ENCODE measurements around the gene CEMIP. TPM values are rescaled to one million over a fixed set of nuclear protein-coding genes. Genes with fewer than 3 reads are reported as not detected.
A peak's percentile ranks its signal among the peaks of the same experiment; 100 is the strongest.

CEMIP gene
- polyA plus RNA-seq, 1 donor (not counting 4 experiments of a cell fraction or from before 2014, with no cell fraction given) = 2.3 TPM

DNA sequence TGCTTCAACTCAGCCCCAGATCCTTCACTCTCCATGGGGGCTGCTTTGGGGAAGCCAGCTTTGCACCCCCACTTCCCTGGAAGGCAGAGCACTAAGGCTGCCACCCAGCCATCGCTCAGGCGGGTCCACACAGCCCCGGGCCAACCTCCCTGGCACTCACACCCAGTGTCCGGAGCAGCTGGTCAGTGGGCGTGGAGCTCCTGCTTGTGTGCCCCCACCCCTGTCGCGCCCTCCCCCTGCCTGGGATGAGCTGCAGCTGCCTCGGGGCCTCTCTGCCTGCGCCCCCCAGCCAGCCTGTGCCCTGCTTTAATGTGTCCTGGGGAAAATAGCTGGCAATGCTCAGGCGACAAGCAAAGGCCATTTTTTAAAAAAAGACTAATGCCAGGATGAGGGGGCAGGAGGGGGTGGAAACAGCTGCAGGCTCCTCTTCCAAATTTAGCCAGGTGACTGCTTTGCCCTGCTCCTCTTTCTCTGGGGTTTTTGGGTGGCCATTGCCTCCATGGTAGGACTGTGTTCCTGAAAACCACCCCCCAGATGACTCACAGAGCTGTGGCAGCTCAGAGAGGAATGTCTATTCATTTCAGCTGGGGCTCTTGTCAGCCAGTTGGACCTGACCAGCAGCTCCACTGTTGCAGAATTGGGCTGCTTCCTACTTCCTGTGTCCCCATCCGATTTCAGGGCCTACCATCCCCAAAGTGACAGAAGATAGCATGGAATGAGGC lies 65.0 kb downstream of the CEMIP start:
- peaks cover 14% of the 10 kb centered on the region for H3K4me1 ChIP-seq (ENCODE audit: control insufficient read depth, extremely low read depth, insufficient read depth, low read length)
- peak overlapping the region; percentile 55 for H3K4me2 ChIP-seq (ENCODE audit: control insufficient read depth, extremely low read depth, insufficient read depth, low read depth, low read length)
- no peaks in the 10 kb centered on the region for H3K9me3 ChIP-seq (ENCODE audit: control insufficient read depth, low read depth, low read length)
- H3K27ac ChIP-seq (ENCODE audit: control insufficient read depth, insufficient read depth, low read length) = no peak overlapping the region
- no peaks in the 10 kb centered on the region for H3K9me1 ChIP-seq (ENCODE audit: control insufficient read depth, extremely low read depth, insufficient read depth, low read length)
- FAIRE-seq (peak; percentile 83), DNase-seq (ENCODE audit: low read depth, low spot score) (no peak)
- H3K79me2 ChIP-seq (ENCODE audit: control insufficient read depth, insufficient read depth, low read length) = no peaks in the 10 kb centered on the region
- H3K27me3 ChIP-seq (ENCODE audit: control insufficient read depth, extremely low read depth, insufficient read depth, low read length) = no peaks in the 10 kb centered on the region
- no peaks in the 10 kb centered on the region for H4K20me1 ChIP-seq (ENCODE audit: control insufficient read depth, extremely low read depth, insufficient read depth, low read length)
- no peak overlapping the region for H2AFZ ChIP-seq (ENCODE audit: control insufficient read depth, low read length)
- dilution Hi-C loops (cut with MboI; ENCODE audit: extremely low pct_ligation_motif_present, low sequenced_read_pairs) = no loop called here
- TF ChIP-seq EZH2 (IDR thresholded peaks at IDR 0.05; ENCODE audit: low read length) = no peak
- TF ChIP-seq, protein P1, sequence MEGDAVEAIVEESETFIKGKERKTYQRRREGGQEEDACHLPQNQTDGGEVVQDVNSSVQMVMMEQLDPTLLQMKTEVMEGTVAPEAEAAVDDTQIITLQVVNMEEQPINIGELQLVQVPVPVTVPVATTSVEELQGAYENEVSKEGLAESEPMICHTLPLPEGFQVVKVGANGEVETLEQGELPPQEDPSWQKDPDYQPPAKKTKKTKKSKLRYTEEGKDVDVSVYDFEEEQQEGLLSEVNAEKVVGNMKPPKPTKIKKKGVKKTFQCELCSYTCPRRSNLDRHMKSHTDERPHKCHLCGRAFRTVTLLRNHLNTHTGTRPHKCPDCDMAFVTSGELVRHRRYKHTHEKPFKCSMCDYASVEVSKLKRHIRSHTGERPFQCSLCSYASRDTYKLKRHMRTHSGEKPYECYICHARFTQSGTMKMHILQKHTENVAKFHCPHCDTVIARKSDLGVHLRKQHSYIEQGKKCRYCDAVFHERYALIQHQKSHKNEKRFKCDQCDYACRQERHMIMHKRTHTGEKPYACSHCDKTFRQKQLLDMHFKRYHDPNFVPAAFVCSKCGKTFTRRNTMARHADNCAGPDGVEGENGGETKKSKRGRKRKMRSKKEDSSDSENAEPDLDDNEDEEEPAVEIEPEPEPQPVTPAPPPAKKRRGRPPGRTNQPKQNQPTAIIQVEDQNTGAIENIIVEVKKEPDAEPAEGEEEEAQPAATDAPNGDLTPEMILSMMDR (optimal IDR thresholded peaks at IDR 0.05 in 1 of 3, IDR thresholded peaks at IDR 0.05 in 1 of 3, conservative IDR thresholded peaks at IDR 0.05 in 1 of 3; ENCODE audit: extremely low read depth in 1 of 3, insufficient read depth in 2 of 3, low read length in 3 of 3) = no peak
- no peak overlapping the region for H3K9ac ChIP-seq (ENCODE audit: control insufficient read depth, extremely low read depth, insufficient read depth, low read length)
- H3K36me3 ChIP-seq (ENCODE audit: control insufficient read depth in 2 of 2, extremely low read depth in 1 of 2, insufficient read depth in 2 of 2, low read length in 2 of 2) = no peaks in the 10 kb centered on the region
- no peak overlapping the region for H3K4me3 ChIP-seq (ENCODE audit: control insufficient read depth in 2 of 3, extremely low read depth in 1 of 3, insufficient read depth in 2 of 3, low read depth in 1 of 3, low read length in 3 of 3)

DNA sequence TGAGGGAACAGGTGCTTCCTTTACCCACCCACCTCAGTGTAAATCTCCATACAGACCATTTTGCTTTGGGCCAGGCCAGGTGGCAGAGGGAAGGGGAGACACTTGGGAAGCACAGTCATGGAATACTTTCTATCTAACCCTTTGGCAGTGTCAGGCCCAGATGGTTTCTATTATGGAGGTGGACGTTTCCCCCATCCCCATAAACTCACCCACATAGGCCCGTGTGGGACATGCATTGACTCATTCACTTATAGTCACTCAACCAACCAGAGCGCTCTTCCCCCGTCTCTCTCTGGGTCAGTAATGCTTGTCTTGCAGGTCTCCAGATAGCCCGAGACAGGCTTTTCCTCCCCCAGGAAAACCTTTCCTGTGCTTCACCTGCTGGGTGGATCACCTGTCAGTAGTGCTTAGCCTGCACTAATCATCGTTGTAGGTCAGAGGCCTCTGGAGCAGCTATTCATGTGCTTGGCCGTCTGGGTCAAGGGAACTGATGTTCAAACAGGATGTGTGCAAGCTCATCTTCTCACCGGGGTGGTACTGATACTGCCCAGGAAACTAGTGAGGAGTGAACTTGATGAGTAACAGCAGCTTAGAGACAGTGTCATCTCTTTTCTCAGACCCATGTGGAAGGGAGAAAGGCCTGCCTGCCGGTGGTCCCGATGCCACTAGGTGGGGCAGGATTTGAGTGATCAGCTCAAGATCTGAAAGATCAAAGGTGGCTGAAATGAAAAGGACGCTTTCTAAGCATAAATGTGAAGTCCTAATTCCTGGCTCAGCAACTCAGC lies 67.1 kb downstream of the CEMIP start:
- Histone ChIP-seq H3K4me1 (ENCODE audit: control insufficient read depth, extremely low read depth, insufficient read depth, low read length) (peaks cover 32% of the 10 kb centered on the region), H3K79me2 (ENCODE audit: control insufficient read depth, insufficient read depth, low read length) (no peaks in the 10 kb centered on the region), H3K36me3 (ENCODE audit: control insufficient read depth in 2 of 2, extremely low read depth in 1 of 2, insufficient read depth in 2 of 2, low read length in 2 of 2) (no peaks in the 10 kb centered on the region), H3K9ac (ENCODE audit: control insufficient read depth, extremely low read depth, insufficient read depth, low read length) (no peak overlapping the region), H4K20me1 (ENCODE audit: control insufficient read depth, extremely low read depth, insufficient read depth, low read length) (no peaks in the 10 kb centered on the region), H3K4me3 (ENCODE audit: control insufficient read depth in 2 of 3, extremely low read depth in 1 of 3, insufficient read depth in 2 of 3, low read depth in 1 of 3, low read length in 3 of 3) (no peak overlapping the region), H3K9me1 (ENCODE audit: control insufficient read depth, extremely low read depth, insufficient read depth, low read length) (no peaks in the 10 kb centered on the region), H3K27me3 (ENCODE audit: control insufficient read depth, extremely low read depth, insufficient read depth, low read length) (no peaks in the 10 kb centered on the region), H2AFZ (ENCODE audit: control insufficient read depth, low read length) (no peak overlapping the region), H3K4me2 (ENCODE audit: control insufficient read depth, extremely low read depth, insufficient read depth, low read depth, low read length) (no peak overlapping the region), H3K27ac (ENCODE audit: control insufficient read depth, insufficient read depth, low read length) (no peak overlapping the region), H3K9me3 (ENCODE audit: control insufficient read depth, low read depth, low read length) (no peaks in the 10 kb centered on the region)
- TF ChIP-seq, protein P1 (optimal IDR thresholded peaks at IDR 0.05 in 1 of 3, IDR thresholded peaks at IDR 0.05 in 1 of 3, conservative IDR thresholded peaks at IDR 0.05 in 1 of 3; ENCODE audit: extremely low read depth in 1 of 3, insufficient read depth in 2 of 3, low read length in 3 of 3) = no peak
- no peak for TF ChIP-seq EZH2 (IDR thresholded peaks at IDR 0.05; ENCODE audit: low read length)
- dilution Hi-C loops (cut with MboI; ENCODE audit: extremely low pct_ligation_motif_present, low sequenced_read_pairs) = no loop called here
- FAIRE-seq = no peak
- no peak for DNase-seq (ENCODE audit: low read depth, low spot score)

All from keratinocyte (primary cell).